IMR-90 (cell line): ENCODE data around the gene ZNF555. TPM values are rescaled to one million over a fixed set of nuclear protein-coding genes. Genes with fewer than 3 reads are reported as not detected.
A peak's percentile ranks its signal among the peaks of the same experiment; 100 is the strongest.

Source experiments
- ATAC-seq: fragments of 200-7000 bp; cut with Tn5 transposase; 2 replicates; pipeline ENCODE4 v1.9.1; 2020; ENCODE audit warnings: low read depth, mild to moderate bottlenecking, moderate library complexity
- BruUV-seq: library from RNA; stranded (reverse); fragments of 400-500 nt; replicated peaks from 2 replicates; lab custom pipeline; 2021; lab: Mats Ljungman, UMichigan
- CTCF ChIA-PET: fragments of 300-600 bp; formaldehyde crosslinking; extraction: SDS; loops from one replicate; lab custom pipeline; 2021; ENCODE audit warnings: antibody characterized with exemption; lab: Yijun Ruan, JAX
- POLR2A ChIA-PET: fragments of 300-600 bp; sonication (Branson Sonifier 250); formaldehyde crosslinking; loops from one replicate; lab custom pipeline; 2022; ENCODE audit warnings: antibody characterized with exemption; ENCODE audit not compliant: unreplicated experiment; lab: Charles Lee
- DNase-seq: peaks from one replicate; pipeline ENCODE4 v3.0.0; 2013
- H2AFZ ChIP-seq: replicated peaks from 2 replicates; pipeline ENCODE3; 2013; ENCODE audit warnings: low read length, mild to moderate bottlenecking; ENCODE audit not compliant: poor library complexity
- H2AK5ac ChIP-seq: 2 replicates; pipeline ENCODE4 v1.6.1; 2013; ENCODE audit warnings: low read depth, low read length, inconsistent platforms
- H2AK9ac ChIP-seq: replicated peaks from 2 replicates; pipeline ENCODE3; 2013; ENCODE audit warnings: mild to moderate bottlenecking, low read depth, low read length, moderate library complexity; ENCODE audit not compliant: poor library complexity
- H2BK120ac ChIP-seq: 2 replicates; pipeline ENCODE4 v1.6.1; 2013; ENCODE audit warnings: low read depth, low read length, inconsistent platforms
- H2BK15ac ChIP-seq: 3 replicates; pipeline ENCODE4 v1.6.1; 2013; ENCODE audit warnings: low read depth, low read length, inconsistent platforms
- H2BK20ac ChIP-seq: 2 replicates; pipeline ENCODE4 v1.6.1; 2013; ENCODE audit warnings: low read depth, mild to moderate bottlenecking, inconsistent platforms, low read length, moderate library complexity
- H2BK5ac ChIP-seq: 2 replicates; pipeline ENCODE4 v1.6.1; 2013; ENCODE audit warnings: mild to moderate bottlenecking, low read depth, low read length, inconsistent platforms; ENCODE audit not compliant: poor library complexity, severe bottlenecking
- H3K14ac ChIP-seq: replicated peaks from 2 replicates; pipeline ENCODE4 v1.6.1; 2013; ENCODE audit warnings: low read depth, low read length, inconsistent platforms
- H3K18ac ChIP-seq: 2 replicates; pipeline ENCODE4 v1.6.1; 2013; ENCODE audit warnings: low read depth, low read length, control low read depth
- H3K23ac ChIP-seq: 2 replicates; pipeline ENCODE4 v1.6.1; 2013; ENCODE audit warnings: low read depth, low read length, inconsistent platforms
- H3K27ac ChIP-seq: 2 replicates; pipeline ENCODE4 v1.5.1; 2013; ENCODE audit warnings: mild to moderate bottlenecking, control low read depth, low read length; ENCODE audit not compliant: insufficient read depth
- H3K27me3 ChIP-seq: 2 replicates; pipeline ENCODE4 v1.6.1; 2013; ENCODE audit warnings: low read length; ENCODE audit not compliant: control insufficient read depth, insufficient read depth
- H3K36me3 ChIP-seq: 2 replicates; pipeline ENCODE4 v1.6.1; 2013; ENCODE audit warnings: low read length, mixed read lengths; ENCODE audit not compliant: control insufficient read depth, insufficient read depth
- H3K4ac ChIP-seq: 2 replicates; pipeline ENCODE4 v1.6.1; 2013; ENCODE audit warnings: low read depth, low read length, inconsistent platforms
- H3K4me1 ChIP-seq: 2 replicates; pipeline ENCODE4 v1.6.1; 2013; ENCODE audit warnings: low read length, mixed read lengths; ENCODE audit not compliant: control insufficient read depth, insufficient read depth
- H3K4me2 ChIP-seq: 2 replicates; pipeline ENCODE4 v1.6.1; 2013; ENCODE audit warnings: low read depth, mild to moderate bottlenecking, control low read depth, low read length, moderate library complexity
- H3K4me3 ChIP-seq: 2 replicates; pipeline ENCODE4 v1.5.1; 2013; ENCODE audit warnings: low read depth, mild to moderate bottlenecking, control low read depth, low read length, moderate library complexity; ENCODE audit not compliant: insufficient read depth
- H3K56ac ChIP-seq: 2 replicates; pipeline ENCODE4 v1.6.1; 2013; ENCODE audit warnings: low read length, inconsistent platforms; ENCODE audit not compliant: insufficient read depth; ENCODE audit errors: extremely low read depth
- H3K79me1 ChIP-seq, 2 experiments: 2 replicates each; pipeline ENCODE4 v1.6.1; 2013; ENCODE audit warnings: low read length in 2 of 2, inconsistent platforms in 1 of 2, low read depth in 1 of 2
- H3K9ac ChIP-seq: 2 replicates; pipeline ENCODE4 v1.6.1; 2013; ENCODE audit warnings: low read depth, low read length, control low read depth
- H3K9me1 ChIP-seq: 2 replicates; pipeline ENCODE4 v1.6.1; 2013; ENCODE audit warnings: low read length, inconsistent platforms; ENCODE audit not compliant: insufficient read depth
- H3K9me3 ChIP-seq: 2 replicates; pipeline ENCODE4 v1.6.1; 2013; ENCODE audit warnings: low read length; ENCODE audit not compliant: control insufficient read depth, insufficient read depth
- H4K20me1 ChIP-seq: 2 replicates; pipeline ENCODE4 v1.6.1; 2013; ENCODE audit warnings: low read length, inconsistent platforms; ENCODE audit not compliant: insufficient read depth
- H4K5ac ChIP-seq: 2 replicates; pipeline ENCODE4 v1.6.1; 2013; ENCODE audit warnings: mild to moderate bottlenecking, low read depth, low read length, control low read depth
- H4K8ac ChIP-seq, 2 experiments: 2 replicates each; pipeline ENCODE4 v1.6.1; 2013; ENCODE audit warnings: low read depth in 2 of 2, low read length in 2 of 2, control low read depth in 1 of 2, inconsistent platforms in 1 of 2
- H4K91ac ChIP-seq: 2 replicates; pipeline ENCODE4 v1.6.1; 2013; ENCODE audit warnings: low read depth, low read length, inconsistent platforms; ENCODE audit not compliant: insufficient read depth
- BHLHE40 ChIP-seq: fragments of 150-350 bp; IDR thresholded peaks from 2 replicates; pipeline ENCODE4 v1.6.1; 2016; ENCODE audit warnings: mild to moderate bottlenecking, low read depth, low read length
- CEBPB ChIP-seq: IDR thresholded peaks from 2 replicates; pipeline ENCODE4 v1.6.1; 2012; ENCODE audit warnings: low read depth, low read length, improper control_type of control experiment
- CHD1 ChIP-seq: IDR thresholded peaks from 2 replicates; pipeline ENCODE4 v1.6.1; 2012; ENCODE audit warnings: low read depth, low read length, improper control_type of control experiment
- FOS ChIP-seq: fragments of 150-350 bp; IDR thresholded peaks from 2 replicates; pipeline ENCODE4 v1.6.1; 2016; ENCODE audit warnings: low read depth, low read length
- MAFK ChIP-seq: IDR thresholded peaks from 2 replicates; pipeline ENCODE4 v1.6.1; 2012; ENCODE audit warnings: low read depth, low read length, improper control_type of control experiment
- MAZ ChIP-seq: IDR thresholded peaks from 2 replicates; pipeline ENCODE4 v1.6.1; 2012; ENCODE audit warnings: low read depth, mild to moderate bottlenecking, low read length, improper control_type of control experiment, moderate library complexity, borderline replicate concordance
- MXI1 ChIP-seq: IDR thresholded peaks from 2 replicates; pipeline ENCODE4 v1.6.1; 2012; ENCODE audit warnings: low read depth, mild to moderate bottlenecking, low read length, moderate library complexity, borderline replicate concordance
- NFE2L2 ChIP-seq: fragments of 150-350 bp; IDR thresholded peaks from 2 replicates; pipeline ENCODE4 v1.6.1; 2016; ENCODE audit warnings: low read depth, mild to moderate bottlenecking, low read length
- POLR2A ChIP-seq: IDR thresholded peaks from 2 replicates; pipeline ENCODE4 v1.6.1; 2012; ENCODE audit warnings: mild to moderate bottlenecking, low read depth, low read length
- RAD21 ChIP-seq: IDR thresholded peaks from 2 replicates; pipeline ENCODE4 v1.6.1; 2012; ENCODE audit warnings: low read length, improper control_type of control experiment
- RCOR1 ChIP-seq: IDR thresholded peaks from 2 replicates; pipeline ENCODE4 v1.6.1; 2012; ENCODE audit warnings: mild to moderate bottlenecking, low read length, improper control_type of control experiment; ENCODE audit not compliant: insufficient replicate concordance
- RFX5 ChIP-seq: IDR thresholded peaks from 2 replicates; pipeline ENCODE4 v1.8.0; 2012; ENCODE audit warnings: low read depth, mild to moderate bottlenecking, low read length, moderate library complexity
- SMC3 ChIP-seq: fragments of 150-350 bp; IDR thresholded peaks from 2 replicates; pipeline ENCODE4 v1.6.1; 2016; ENCODE audit warnings: low read depth, mild to moderate bottlenecking, antibody characterized with exemption, low read length, moderate library complexity
- WGBS, 2 experiments: methylation state at CpG; one replicate each; pipeline versions ENCODE4 v1.1.5 to v1.1.7; 2013; ENCODE audit warnings: missing lambda C conversion rate in 2 of 2; ENCODE audit not compliant: insufficient read length in 1 of 2; ENCODE audit errors: extremely low coverage in 2 of 2; 5-methylcytosine and 5-hydroxymethylcytosine counted together
- dilution Hi-C: fragments of 300-500 bp; cut with HindIII; formaldehyde crosslinking; loops from one replicate; pipeline ENCODE4 v1.14.3; 2018; ENCODE audit warnings: low sequenced_read_pairs; ENCODE audit not compliant: unreplicated experiment
- in situ Hi-C: fragments of 300-500 bp; cut with MboI; formaldehyde crosslinking; loops from 3 replicates; pipeline ENCODE4 v1.14.3; 2019; ENCODE audit warnings: low sequenced_read_pairs, inconsistent platforms, mixed read lengths
- intact Hi-C: fragments of 100-400 bp; cut with micrococcal nuclease; formaldehyde crosslinking; loops from 2 replicates; pipeline ENCODE4 v1.10.0; 2022
- polyA plus RNA-seq, 3 experiments: library from polyadenylated mRNA; depleted of rRNA; stranded (reverse); fragments of >200 nt; gene quantifications; 2 replicates each; pipeline ENCODE4 v1.2.3, GENCODE V29; 2012; ENCODE audit warnings: low replicate concordance in 1 of 3
- total RNA-seq: library from RNA; depleted of rRNA; stranded (reverse); fragments of >200 nt; gene quantifications from 2 replicates; pipeline ENCODE4 v1.2.3, GENCODE V29; 2012
- TF ChIP-seq, protein P1 (sequence below): fragments of 150-350 bp; IDR thresholded peaks from 2 replicates; pipeline ENCODE4 v1.6.1; 2017; ENCODE audit warnings: mild to moderate bottlenecking, antibody characterized with exemption, low read length, low read depth
- TF ChIP-seq, protein P2 (sequence below): conservative IDR thresholded peaks from 2 replicates; pipeline ENCODE4 v1.5.1; 2012; ENCODE audit warnings: mild to moderate bottlenecking, low read depth, low read length, improper control_type of control experiment

Gene ZNF555
- total and polyA plus RNA-seq, 2 of the 4 experiments (the other 2 are of a cell fraction), result 2.8 to 9.7 TPM

DNA sequence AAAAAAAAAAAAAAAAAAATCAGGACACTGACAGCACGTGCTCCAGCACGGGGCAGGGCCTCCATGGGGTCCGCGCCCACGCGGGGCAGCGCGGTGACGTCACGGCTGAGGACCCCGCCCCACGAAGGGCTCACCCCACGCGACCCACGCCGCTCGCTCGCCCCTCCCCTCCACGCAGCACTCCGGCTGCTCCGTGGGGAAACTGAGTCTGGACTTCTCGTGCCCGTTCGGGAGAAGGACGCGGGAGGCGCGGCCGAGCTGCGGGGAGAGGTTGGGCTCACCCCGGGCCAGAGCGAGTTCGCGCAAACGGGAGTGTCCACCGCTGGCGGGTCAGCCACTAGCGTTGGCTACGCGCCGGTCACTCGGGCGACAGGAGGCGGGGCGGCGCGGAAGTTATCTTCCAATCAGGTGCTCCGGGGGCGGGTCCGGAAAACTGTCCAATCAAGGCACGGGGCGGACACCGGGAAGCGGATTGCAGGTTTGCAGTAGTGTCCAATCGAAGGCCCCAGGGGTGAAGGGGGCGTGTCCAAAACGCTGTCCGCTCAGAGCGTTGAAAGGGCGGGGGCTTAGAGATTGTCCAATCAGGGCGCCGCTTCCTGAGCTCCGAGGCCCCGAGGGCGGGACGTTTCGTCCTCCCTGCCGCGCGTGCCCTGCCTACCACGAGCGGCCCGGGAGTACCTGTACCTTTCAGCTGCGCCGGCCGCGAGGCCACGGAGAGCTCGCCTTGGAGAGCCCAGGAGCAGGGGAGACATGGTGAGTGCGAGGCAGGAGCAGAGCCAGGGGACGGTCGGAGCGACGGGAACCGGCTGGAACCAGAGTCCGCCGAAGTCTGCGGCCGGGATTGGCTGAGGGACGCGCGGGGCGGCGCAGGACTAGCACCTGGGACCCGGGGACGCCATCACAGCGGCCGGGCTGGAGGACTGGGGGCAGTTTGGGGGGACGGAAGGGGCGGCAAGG is 59.3 kb downstream of the ZNF555 start, which contains the start of gene ZNF57:
ZNF57 (plus strand) TSS at position 633 of the 957 bp plus-strand sequence; CDS start at position 751, 118 bp downstream.
- Histone ChIP-seq H4K20me1 (no peaks in the 10 kb centered on the region), H2AK5ac (no peak within 1 kb of the TSS), H3K9me1 (peaks cover 4% of the 10 kb centered on the region; the same call in 1 of the 2 replicates), H3K4me1 (no peaks in the 10 kb centered on the region; the same call in 1 of the 2 replicates), H4K91ac (peak within 1 kb of the TSS; percentile 59; the same call in 1 of the 2 replicates), H3K27me3 (no peaks in the 10 kb centered on the region), H2BK20ac (no peak within 1 kb of the TSS), H2BK15ac (no peak within 1 kb of the TSS), H3K4me2 (peak within 1 kb of the TSS; percentile 96), H2AFZ (peak within 1 kb of the TSS; percentile 97), H3K56ac (no peak within 1 kb of the TSS), H3K23ac (0 out of 2 replicates have a peak within 1 kb of the TSS, but pooled peaks have one; percentile 18), H2AK9ac (peak within 1 kb of the TSS; percentile 85), H4K5ac (no peak within 1 kb of the TSS), H3K36me3 (no peaks in the 10 kb centered on the region), H3K9ac (peak within 1 kb of the TSS; percentile 65), H3K18ac (no peak within 1 kb of the TSS), H3K4ac (peak within 1 kb of the TSS; percentile 64), H4K8ac (peak within 1 kb of the TSS; percentile 35 to 83), H3K4me3 (peak within 1 kb of the TSS; percentile 93), H3K79me1 (peaks cover 13 to 27% of the 10 kb centered on the region in 2 experiments), H2BK120ac (no peak within 1 kb of the TSS), H2BK5ac (peak within 1 kb of the TSS; percentile 66), H3K14ac (peak within 1 kb of the TSS; percentile 86; the same call in 1 of the 2 replicates), H3K9me3 (peaks cover 5% of the 10 kb centered on the region), H3K27ac (peak within 1 kb of the TSS; percentile 74)
- in situ Hi-C loops (no loop called here), dilution Hi-C loops (no loop called here), intact Hi-C loops (loop anchor here (2.0 kb wide), 1 partner anchor 44 kb away; the partner anchor contains the start of gene ZNF77)
- CTCF ChIA-PET, result interaction anchor here (1.6 kb wide), 1 partner anchor 13 kb away, joined by 10 read pairs; no protein-coding TSS in a partner anchor
- peak; percentile 98 for DNase-seq
- BruUV-seq, result no TSS peak
- peak; percentile 99 for ATAC-seq
- POLR2A ChIA-PET, result no interaction called here
- 1% methylated on average over 28 of the region's 100 CpGs; no CpG with 5 or more reads in 1 of the 2 experiments for WGBS, 2 experiments
- TF ChIP-seq, protein P1, sequence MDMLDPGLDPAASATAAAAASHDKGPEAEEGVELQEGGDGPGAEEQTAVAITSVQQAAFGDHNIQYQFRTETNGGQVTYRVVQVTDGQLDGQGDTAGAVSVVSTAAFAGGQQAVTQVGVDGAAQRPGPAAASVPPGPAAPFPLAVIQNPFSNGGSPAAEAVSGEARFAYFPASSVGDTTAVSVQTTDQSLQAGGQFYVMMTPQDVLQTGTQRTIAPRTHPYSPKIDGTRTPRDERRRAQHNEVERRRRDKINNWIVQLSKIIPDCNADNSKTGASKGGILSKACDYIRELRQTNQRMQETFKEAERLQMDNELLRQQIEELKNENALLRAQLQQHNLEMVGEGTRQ, result peak; percentile 56
- TF ChIP-seq MAFK (no peak), MAZ (peak; percentile 40; the same call in 1 of the 2 replicates), NFE2L2 (no peak), RFX5 (no peak), CHD1 (no peak), MXI1 (peak; percentile 71; the same call in 1 of the 2 replicates), SMC3 (no peak), POLR2A (no peak), CEBPB (peak; percentile 30; the same call in 1 of the 2 replicates), BHLHE40 (peak; percentile 63), FOS (no peak), RCOR1 (no peak), RAD21 (no peak)
- TF ChIP-seq, protein P2, sequence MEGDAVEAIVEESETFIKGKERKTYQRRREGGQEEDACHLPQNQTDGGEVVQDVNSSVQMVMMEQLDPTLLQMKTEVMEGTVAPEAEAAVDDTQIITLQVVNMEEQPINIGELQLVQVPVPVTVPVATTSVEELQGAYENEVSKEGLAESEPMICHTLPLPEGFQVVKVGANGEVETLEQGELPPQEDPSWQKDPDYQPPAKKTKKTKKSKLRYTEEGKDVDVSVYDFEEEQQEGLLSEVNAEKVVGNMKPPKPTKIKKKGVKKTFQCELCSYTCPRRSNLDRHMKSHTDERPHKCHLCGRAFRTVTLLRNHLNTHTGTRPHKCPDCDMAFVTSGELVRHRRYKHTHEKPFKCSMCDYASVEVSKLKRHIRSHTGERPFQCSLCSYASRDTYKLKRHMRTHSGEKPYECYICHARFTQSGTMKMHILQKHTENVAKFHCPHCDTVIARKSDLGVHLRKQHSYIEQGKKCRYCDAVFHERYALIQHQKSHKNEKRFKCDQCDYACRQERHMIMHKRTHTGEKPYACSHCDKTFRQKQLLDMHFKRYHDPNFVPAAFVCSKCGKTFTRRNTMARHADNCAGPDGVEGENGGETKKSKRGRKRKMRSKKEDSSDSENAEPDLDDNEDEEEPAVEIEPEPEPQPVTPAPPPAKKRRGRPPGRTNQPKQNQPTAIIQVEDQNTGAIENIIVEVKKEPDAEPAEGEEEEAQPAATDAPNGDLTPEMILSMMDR, result no peak
